K562 (cell line): ENCODE results near the gene SLC66A3. TPM values are rescaled to one million over a fixed set of nuclear protein-coding genes. Genes with fewer than 3 reads are reported as not detected.
A peak's percentile ranks its signal among the peaks of the same experiment; 100 is the strongest.

Experiments
- BMI1 ChIP-seq: fragments of 150-350 bp; IDR thresholded peaks from 2 replicates; pipeline ENCODE4 v1.6.1; 2014; ENCODE audit warnings: low read length
- CHD4 ChIP-seq: fragments of 200-600 bp; sonication (generic); IDR thresholded peaks from 3 replicates; pipeline ENCODE4 v1.6.1; 2012; ENCODE audit warnings: low read depth, mild to moderate bottlenecking, mixed read lengths, low read length, inconsistent platforms; ENCODE audit not compliant: insufficient read depth, insufficient replicate concordance, poor library complexity, severe bottlenecking
- ETV1 ChIP-seq: fragments of 450-650 bp; conservative IDR thresholded peaks from 2 replicates; pipeline ENCODE4 v1.6.1; 2016; ENCODE audit warnings: missing genetic modification characterization, control low read depth, low read depth, missing compliant biosample characterization
- GATA2 ChIP-seq: sonication (generic); formaldehyde crosslinking; IDR thresholded peaks from 2 replicates; pipeline ENCODE4 v1.4.0; 2020; ENCODE audit warnings: mild to moderate bottlenecking, missing genetic modification reagents
- HDAC3 ChIP-seq: fragments of 450-650 bp; IDR thresholded peaks from 2 replicates; pipeline ENCODE4 v1.6.1; 2018; ENCODE audit warnings: borderline replicate concordance, mild to moderate bottlenecking, moderate library complexity; ENCODE audit not compliant: partially characterized antibody
- HES1 ChIP-seq: fragments of 450-650 bp; IDR thresholded peaks from 2 replicates; pipeline ENCODE4 v1.6.1; 2016; ENCODE audit warnings: low read depth, mild to moderate bottlenecking, moderate library complexity
- HNRNPUL1 ChIP-seq: fragments of 200-400 bp; formaldehyde crosslinking; IDR thresholded peaks from 2 replicates; pipeline ENCODE4 v1.6.1; 2017; ENCODE audit warnings: low read length
- JUN ChIP-seq, 2 experiments: sonication (generic) in 1 of 2; formaldehyde crosslinking in 1 of 2; IDR thresholded peaks; 2 replicates each; pipeline versions ENCODE4 v1.6.1 to v1.8.0; 2012 to 2022; ENCODE audit warnings: borderline replicate concordance in 2 of 2, mild to moderate bottlenecking in 2 of 2, improper control_type of control experiment in 1 of 2, low read depth in 1 of 2, low read length in 1 of 2, missing genetic modification reagents in 1 of 2
- KDM5B ChIP-seq: fragments of 200-600 bp; sonication (generic); IDR thresholded peaks from 2 replicates; pipeline ENCODE4 v1.6.1; 2012; ENCODE audit warnings: low read depth, mild to moderate bottlenecking, moderate library complexity, low read length, control low read depth, inconsistent platforms; ENCODE audit not compliant: insufficient replicate concordance
- MAFG ChIP-seq: fragments of 450-650 bp; conservative IDR thresholded peaks from 2 replicates; pipeline ENCODE4 v1.6.1; 2016; ENCODE audit warnings: missing genetic modification characterization, missing compliant biosample characterization
- MIER1 ChIP-seq: fragments of 450-650 bp; IDR thresholded peaks from 2 replicates; pipeline ENCODE4 v1.6.1; 2016; ENCODE audit warnings: antibody characterized with exemption, mild to moderate bottlenecking, low read depth
- MNT ChIP-seq, 2 experiments: fragments of 450-650 bp; conservative IDR thresholded peaks; 2 replicates each; pipeline ENCODE4 v1.6.1; 2017; ENCODE audit warnings: mild to moderate bottlenecking in 2 of 2, moderate library complexity in 2 of 2
- NCOA1 ChIP-seq: fragments of 450-650 bp; IDR thresholded peaks from 2 replicates; pipeline ENCODE4 v1.6.1; 2016; ENCODE audit warnings: low read depth
- NFYB ChIP-seq: IDR thresholded peaks from 2 replicates; pipeline ENCODE4 v1.6.1; 2011; ENCODE audit warnings: mild to moderate bottlenecking, moderate library complexity; ENCODE audit not compliant: insufficient read length; ENCODE audit errors: extremely low read depth
- PPARD ChIP-seq: fragments of 250-450 bp; sonication (Bioruptor Pico); IDR thresholded peaks from 2 replicates; pipeline ENCODE4 v1.8.0; 2022; ENCODE audit warnings: inconsistent platforms, mild to moderate bottlenecking, moderate library complexity
- PTRF ChIP-seq: fragments of 450-650 bp; IDR thresholded peaks from 2 replicates; pipeline ENCODE4 v1.6.1; 2016; ENCODE audit warnings: mild to moderate bottlenecking, missing genetic modification characterization, missing compliant biosample characterization
- SMARCA5 ChIP-seq: fragments of 450-650 bp; IDR thresholded peaks from 2 replicates; pipeline ENCODE4 v1.6.1; 2016
- SP1 ChIP-seq: sonication (generic); formaldehyde crosslinking; IDR thresholded peaks from 2 replicates; pipeline ENCODE4 v1.8.1; 2022; ENCODE audit warnings: mild to moderate bottlenecking, missing genetic modification reagents
- SRSF3 ChIP-seq: fragments of 200-400 bp; formaldehyde crosslinking; IDR thresholded peaks from 2 replicates; pipeline ENCODE4 v1.6.1; 2016; ENCODE audit warnings: mild to moderate bottlenecking, low read length, moderate library complexity; ENCODE audit not compliant: insufficient read depth
- SUPT5H ChIP-seq: fragments of 450-650 bp; IDR thresholded peaks from 2 replicates; pipeline ENCODE4 v1.6.1; 2016
- TAF15 ChIP-seq: fragments of 200-400 bp; formaldehyde crosslinking; IDR thresholded peaks from 2 replicates; pipeline ENCODE4 v1.6.1; 2017; ENCODE audit warnings: mild to moderate bottlenecking, low read depth, low read length, moderate library complexity
- TGIF2 ChIP-seq: sonication (generic); formaldehyde crosslinking; IDR thresholded peaks from 2 replicates; pipeline ENCODE4 v1.8.1; 2022; ENCODE audit warnings: mild to moderate bottlenecking, missing genetic modification reagents, moderate library complexity
- THRAP3 ChIP-seq: fragments of 450-650 bp; IDR thresholded peaks from 2 replicates; pipeline ENCODE4 v1.6.1; 2016; ENCODE audit warnings: mild to moderate bottlenecking, inconsistent platforms, borderline replicate concordance
- ZFP91 ChIP-seq: sonication (generic); formaldehyde crosslinking; IDR thresholded peaks from 2 replicates; pipeline ENCODE4 v1.8.0; 2022; ENCODE audit warnings: mild to moderate bottlenecking, missing genetic modification reagents
- ZNF551 ChIP-seq: fragments of 250-450 bp; sonication (Bioruptor Pico); IDR thresholded peaks from 2 replicates; pipeline ENCODE4 v1.5.0; 2021; ENCODE audit warnings: mild to moderate bottlenecking, moderate library complexity
- ZNF586 ChIP-seq: fragments of 450-650 bp; formaldehyde crosslinking; conservative IDR thresholded peaks from 2 replicates; pipeline ENCODE4 v1.4.0; 2020; ENCODE audit warnings: mild to moderate bottlenecking, moderate library complexity
- ZNF695 ChIP-seq: fragments of 450-650 bp; formaldehyde crosslinking; IDR thresholded peaks from 2 replicates; pipeline ENCODE4 v1.4.0; 2020; ENCODE audit warnings: mild to moderate bottlenecking, moderate library complexity
- ZNF707 ChIP-seq: fragments of 250-450 bp; sonication (Bioruptor Pico); conservative IDR thresholded peaks from 2 replicates; pipeline ENCODE4 v1.8.0; 2022; ENCODE audit warnings: inconsistent platforms, mild to moderate bottlenecking, moderate library complexity
- polyA plus RNA-seq, 8 experiments: library from polyadenylated mRNA; depleted of rRNA in 4 of 8; stranded (reverse) in 5 of 8; unstranded in 3 of 8; fragments of >200 nt; fragmentation: Nextera tagmentation in 2 of 8; fragmentation: Illumina TruSeq in 1 of 8; extraction: Ambion mirVana in 2 of 8; extraction: Trizol in 1 of 8; gene quantifications; 2 replicates each; pipeline versions ENCODE4 v1.2.1 to v1.2.3, GENCODE V29; 2011 to 2014; ENCODE audit warnings: inconsistent platforms in 1 of 8, missing spikeins in 1 of 8
- total RNA-seq, 7 experiments: library from RNA; depleted of rRNA in 6 of 7; stranded (reverse); fragments of >200 nt in 6 of 7; fragmentation: Illumina TruSeq in 2 of 7; extraction: Trizol in 2 of 7; gene quantifications; 2 replicates each; pipeline versions ENCODE4 v1.2.1 to v1.2.3, GENCODE V29; 2011 to 2021; ENCODE audit warnings: low replicate concordance in 1 of 7

SLC66A3 gene
- total and polyA plus RNA-seq, 9 of the 15 experiments (the other 6 are each of a cell fraction or from before 2014, with no cell fraction given) = 2.8 to 30.0 (median 9.1) TPM

GRCh38 chr2:11122380-11122779 lies 32.9 kb upstream of the SLC66A3 start (continued):
- TF ChIP-seq SP1 (CRISPR knock-in tag) (no peak), HES1 (no peak), HNRNPUL1 (no peak), NFYB (no peak), ZNF586 (CRISPR knock-in tag) (no peak), TGIF2 (CRISPR knock-in tag) (no peak), PTRF (tag) (0 out of 2 replicates have a peak, but pooled peaks have one; percentile 25), KDM5B (no peak), HDAC3 (no peak), JUN (IDR thresholded peaks at IDR 0.05; ENCODE audit: borderline replicate concordance, low read depth, low read length) (no peak), JUN (CRISPR knock-in tag; IDR thresholded peaks at IDR 0.05; ENCODE audit: borderline replicate concordance) (no peak), BMI1 (no peak), GATA2 (CRISPR knock-in tag) (no peak), MAFG (no peak), ZFP91 (no peak), ZNF707 (CRISPR knock-in tag) (no peak), ETV1 (peak; percentile 60), CHD4 (no peak), MNT (conservative IDR thresholded peaks at IDR 0.05) (no peak), TAF15 (no peak), SMARCA5 (no peak), MIER1 (no peak), SUPT5H (no peak), THRAP3 (no peak), SRSF3 (no peak), NCOA1 (no peak), PPARD (no peak), ZNF551 (CRISPR knock-in tag) (no peak), ZNF695 (no peak)
